DMS 273 treated with DMSO at 0.1 percent for 48 hours (cell line): Measurements from ENCODE around the gene CTPS1.
A peak's percentile ranks its signal among the peaks of the same experiment; 100 is the strongest.

ENCODE experiments used
- DNase-seq: peaks from one replicate; lab custom pipeline; 2025; lab: John Stamatoyannopoulos, UW

CTPS1 gene

GRCh38 chr1:41024953-41025352 is 45.5 kb downstream of the CTPS1 start:
- DNase-seq: no peak

- DNase-seq: peak; percentile 92
These were observed 46.7 kb downstream of the CTPS1 start for GRCh38 chr1:41025979-41026819.

- no peak for DNase-seq
These were observed 48.6 kb downstream of the CTPS1 start for GRCh38 chr1:41028034-41028642.

- DNase-seq: no peak
These were observed 51.5 kb downstream of the CTPS1 start for GRCh38 chr1:41030872-41031616.

- DNase-seq: no peak
These were observed 52.7 kb downstream of the CTPS1 start for GRCh38 chr1:41032147-41032546.

- DNase-seq: no peak
These were observed 53.8 kb downstream of the CTPS1 start for GRCh38 chr1:41033272-41033671.

- no peak for DNase-seq
These were observed 57.8 kb downstream of the CTPS1 start for GRCh38 chr1:41037116-41037903.

GRCh38 chr1:41038110-41038509 is 58.6 kb downstream of the CTPS1 start:
- DNase-seq: no peak

GRCh38 chr1:41041614-41042270 is 62.2 kb downstream of the CTPS1 start:
- DNase-seq: no peak

GRCh38 chr1:41044187-41044586 is 64.7 kb downstream of the CTPS1 start:
- no peak for DNase-seq

GRCh38 chr1:41045740-41046139 is 66.2 kb downstream of the CTPS1 start:
- DNase-seq: no peak

GRCh38 chr1:41046347-41046775 is 66.9 kb downstream of the CTPS1 start:
- DNase-seq: no peak

- DNase-seq: no peak
These were observed 69.0 kb downstream of the CTPS1 start for GRCh38 chr1:41048540-41048939.

GRCh38 chr1:41051022-41051421 is 71.5 kb downstream of the CTPS1 start:
- DNase-seq: no peak

GRCh38 chr1:41053316-41053715 is 73.8 kb downstream of the CTPS1 start:
- DNase-seq: no peak

GRCh38 chr1:41056907-41057306 is 77.4 kb downstream of the CTPS1 start:
- no peak for DNase-seq
